A673 (cell line): ENCODE results near the gene STEAP1B. TPM values are rescaled to one million over a fixed set of nuclear protein-coding genes. Genes with fewer than 3 reads are reported as not detected.

ENCODE experiments used
- BruUV-seq: library from RNA; stranded (reverse); fragments of 400-500 nt; replicated peaks from 2 replicates; lab custom pipeline; 2021; lab: Mats Ljungman, UMichigan
- CTCF ChIA-PET: fragments of 300-600 bp; sonication (Branson Sonifier 250); formaldehyde crosslinking; loops from one replicate; lab custom pipeline; 2022; ENCODE audit warnings: antibody characterized with exemption; lab: Charles Lee
- POLR2A ChIA-PET: fragments of 300-600 bp; sonication (Branson Sonifier 250); formaldehyde crosslinking; loops from one replicate; lab custom pipeline; 2022; ENCODE audit warnings: antibody characterized with exemption; ENCODE audit not compliant: low non-redundant PET; lab: Charles Lee
- DNase-seq: peaks from one replicate; pipeline ENCODE4 v3.0.0-alpha.2; 2015; ENCODE audit warnings: low spot score
- H3K27ac ChIP-seq: fragments of 200-600 bp; sonication (generic); 2 replicates; pipeline ENCODE4 v1.5.1; 2016; ENCODE audit warnings: mixed run types, low read depth, mild to moderate bottlenecking, mixed read lengths, antibody characterized with exemption, low read length; ENCODE audit not compliant: poor library complexity, severe bottlenecking
- H3K27me3 ChIP-seq: fragments of 200-600 bp; sonication (generic); replicated peaks from 2 replicates; pipeline ENCODE4 v1.6.1; 2017; ENCODE audit warnings: mixed run types, low read depth, mild to moderate bottlenecking, mixed read lengths, antibody characterized with exemption, low read length; ENCODE audit not compliant: insufficient read depth, poor library complexity
- H3K36me3 ChIP-seq: fragments of 200-600 bp; sonication (generic); 2 replicates; pipeline ENCODE4 v1.6.1; 2016; ENCODE audit warnings: mixed run types, mild to moderate bottlenecking, mixed read lengths, antibody characterized with exemption, low read length; ENCODE audit not compliant: insufficient read depth, poor library complexity, severe bottlenecking
- H3K4me1 ChIP-seq: fragments of 200-600 bp; sonication (generic); 2 replicates; pipeline ENCODE4 v1.6.1; 2017; ENCODE audit warnings: mixed run types, mild to moderate bottlenecking, mixed read lengths, antibody characterized with exemption, low read length; ENCODE audit not compliant: insufficient read depth, poor library complexity, severe bottlenecking
- H3K4me3 ChIP-seq: fragments of 200-600 bp; sonication (generic); 2 replicates; pipeline ENCODE4 v1.5.1; 2016; ENCODE audit warnings: low read depth, mixed run types, mild to moderate bottlenecking, mixed read lengths, low read length; ENCODE audit not compliant: poor library complexity, severe bottlenecking
- H3K9me3 ChIP-seq: fragments of 200-600 bp; sonication (generic); 2 replicates; pipeline ENCODE4 v1.6.1; 2016; ENCODE audit warnings: mixed run types, low read depth, mild to moderate bottlenecking, mixed read lengths, antibody characterized with exemption, low read length; ENCODE audit not compliant: poor library complexity, severe bottlenecking
- CTCF ChIP-seq: fragments of 300-800, 200-600 bp; sonication (generic); conservative IDR thresholded peaks from 2 replicates; pipeline ENCODE4 v1.5.1; 2017; ENCODE audit warnings: low read depth, mild to moderate bottlenecking, antibody characterized with exemption, low read length, moderate library complexity, mixed read lengths
- EZH2 ChIP-seq: fragments of 200-600 bp; sonication (generic); IDR thresholded peaks from 2 replicates; pipeline ENCODE4 v1.6.1; 2017; ENCODE audit warnings: borderline replicate concordance, low read depth, mild to moderate bottlenecking, mixed read lengths, antibody characterized with exemption, low read length; ENCODE audit not compliant: poor library complexity, severe bottlenecking
- intact Hi-C: fragments of 100-400 bp; cut with micrococcal nuclease; formaldehyde crosslinking; loops from one replicate; pipeline ENCODE4 v1.10.0; 2022; ENCODE audit not compliant: unreplicated experiment
- total RNA-seq: library from RNA; stranded (reverse); gene quantifications from 2 replicates; pipeline ENCODE4 v1.2.3, GENCODE V29; 2021

Gene STEAP1B
- total RNA-seq, 1 experiment from 2014 or later = 49.9 TPM

- POLR2A ChIA-PET = interaction anchor here (0.7 kb wide), 1 partner anchor 15 kb away, joined by 3 read pairs; no protein-coding TSS in a partner anchor
Observed at GRCh38 chr7:22373388-22373787, 126.6 kb downstream of the STEAP1B start.

DNA sequence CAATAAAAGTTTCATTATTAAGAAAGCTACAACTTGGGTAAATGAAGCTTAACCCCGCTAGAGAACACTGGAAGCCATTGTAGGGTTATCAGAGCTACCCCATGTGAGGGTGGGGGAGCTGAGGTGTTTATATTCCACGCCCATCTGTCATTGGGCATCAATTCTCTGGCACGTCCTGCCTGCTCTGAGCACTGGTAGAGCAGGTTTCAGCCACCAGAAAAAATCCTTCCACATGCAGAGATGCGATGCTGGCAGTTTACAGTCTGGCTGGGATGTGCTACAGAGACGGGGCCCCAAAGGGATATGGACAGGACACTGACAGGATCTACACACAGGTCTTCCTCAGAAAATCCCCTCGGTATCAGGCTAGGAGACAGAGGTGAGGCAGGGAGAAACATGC, 127.1 kb downstream of the STEAP1B start:
- Histone ChIP-seq H3K9me3 (no peaks in the 10 kb centered on the region), H3K27me3 (no peaks in the 10 kb centered on the region), H3K36me3 (no peaks in the 10 kb centered on the region), H3K4me1 (no peaks in the 10 kb centered on the region), H3K27ac (no peak overlapping the region), H3K4me3 (no peak overlapping the region)
- BruUV-seq = no TSS peak
- intact Hi-C loops = no loop called here
- TF ChIP-seq CTCF (no peak), EZH2 (no peak)
- DNase-seq = no peak
- CTCF ChIA-PET = no interaction called here
- POLR2A ChIA-PET = no interaction called here

More at GRCh38 chr7:22373388-22373787, 126.6 kb downstream of the STEAP1B start:
- Histone ChIP-seq H3K27me3 (no peaks in the 10 kb centered on the region), H3K36me3 (no peaks in the 10 kb centered on the region), H3K4me1 (no peaks in the 10 kb centered on the region), H3K27ac (no peak overlapping the region), H3K9me3 (no peaks in the 10 kb centered on the region), H3K4me3 (no peak overlapping the region)
- no peak for TF ChIP-seq EZH2
- TF ChIP-seq CTCF = no peak
- CTCF ChIA-PET = no interaction called here
- DNase-seq = no peak
- intact Hi-C loops = no loop called here
- BruUV-seq = no TSS peak

DNA sequence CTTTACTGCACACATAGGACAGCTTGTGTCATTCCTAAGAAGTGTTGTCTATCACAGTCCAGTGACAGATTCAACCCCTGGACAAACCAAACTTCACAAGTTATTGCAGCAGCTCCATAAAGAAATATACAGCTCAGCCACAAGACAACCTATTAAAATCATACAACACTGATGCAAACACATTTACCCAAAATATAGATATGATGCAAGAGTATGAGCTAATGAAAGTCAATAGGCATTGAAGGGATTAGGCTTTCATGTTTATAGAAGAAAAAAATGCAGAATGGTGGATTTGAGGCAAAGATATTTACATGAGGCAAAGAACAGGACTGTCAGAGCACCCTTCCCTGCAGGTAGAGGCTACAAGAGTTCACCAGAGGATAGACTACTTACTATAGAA, 128.1 kb downstream of the STEAP1B start:
- no peak overlapping the region for H3K27ac ChIP-seq
- no peak for TF ChIP-seq EZH2
- no peak for TF ChIP-seq CTCF
- ChIA-PET POLR2A (no interaction called here), CTCF (no interaction called here)
- no peak for DNase-seq
- BruUV-seq = no TSS peak
- H3K9me3 ChIP-seq = no peaks in the 10 kb centered on the region
- no peaks in the 10 kb centered on the region for H3K27me3 ChIP-seq
- H3K4me3 ChIP-seq = no peak overlapping the region
- H3K4me1 ChIP-seq = no peaks in the 10 kb centered on the region
- intact Hi-C loops = no loop called here
- no peaks in the 10 kb centered on the region for H3K36me3 ChIP-seq

Other genes with a start within 250 kb of the STEAP1B start
- gene RAPGEF5, start 143.0 kb downstream of the STEAP1B start, total RNA-seq = 10.7 and 14.9 TPM in 2 replicates
- not detected in 2 replicates for gene IL6, start 227.0 kb upstream of the STEAP1B start, total RNA-seq